Fibroblast of lung (primary cell): ENCODE data around the gene CIAO2B.

Source experiments
- CTCF ChIP-seq, 2 donors: IDR thresholded peaks in 1 of 2; conservative IDR thresholded peaks in 1 of 2; 1 replicate in 1 of 2; 2 replicates in 1 of 2; pipeline ENCODE4 v1.5.1; 2011 to 2012; ENCODE audit warnings: low read length in 2 of 2, control low read depth in 1 of 2, inconsistent platforms in 1 of 2, low read depth in 1 of 2, mild to moderate bottlenecking in 1 of 2
- EZH2 ChIP-seq: IDR thresholded peaks from 2 replicates; pipeline ENCODE4 v1.5.1; 2012; ENCODE audit warnings: low read length, control low read depth, mild to moderate bottlenecking; ENCODE audit errors: missing control alignments

- no peak for TF ChIP-seq CTCF (conservative IDR thresholded peaks at IDR 0.05 in 1 of 2, IDR thresholded peaks at IDR 0.05 in 1 of 2; ENCODE audit: low read depth in 1 of 2, low read length in 2 of 2)
- TF ChIP-seq EZH2, result no peak
Observed at GRCh38 chr16:66940236-66940635, 6.0 kb upstream of the CIAO2B start.
